ENCODE results near the gene RABGAP1L.

DNA sequence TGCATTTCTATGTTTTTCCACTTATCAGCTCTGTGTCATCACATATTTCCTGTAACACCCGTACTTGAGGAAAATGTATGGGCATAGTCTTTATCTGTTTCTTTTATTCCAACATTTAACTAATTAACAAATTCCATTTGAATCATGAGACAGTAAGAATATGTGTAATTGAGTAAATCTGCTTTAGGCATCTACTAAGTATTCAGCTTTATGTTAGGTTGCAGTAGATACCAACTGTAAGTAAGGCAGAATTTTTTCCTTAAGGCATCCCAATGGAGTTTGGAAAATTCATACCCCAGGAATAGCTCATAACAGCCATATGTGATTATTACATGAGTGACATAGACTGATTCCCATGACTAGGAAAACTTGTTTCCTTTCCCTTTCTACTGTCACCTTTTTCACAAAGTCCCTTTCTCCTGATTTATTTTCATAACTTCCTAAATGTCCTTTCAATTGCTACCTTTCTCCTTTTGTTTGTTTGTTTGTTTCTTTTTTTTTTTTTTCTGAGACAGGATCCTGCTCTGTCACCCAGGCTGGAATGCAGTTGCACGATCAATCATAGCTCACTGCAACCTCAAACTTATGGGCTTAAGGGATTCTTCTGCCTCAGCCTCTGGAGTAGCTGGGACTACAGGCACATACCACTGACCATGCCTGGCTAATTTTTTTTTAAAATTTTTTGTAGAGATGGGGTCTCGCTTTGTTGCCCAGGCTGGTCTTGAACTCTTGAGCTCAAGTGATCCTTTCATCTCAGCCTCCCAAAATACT lies 780.6 kb downstream of the RABGAP1L start:
- TF ChIP-seq CTCF (IDR thresholded peaks at IDR 0.05) (no peak), POLR2AphosphoS5 (IDR thresholded peaks at IDR 0.05) (no peak), EP300 (IDR thresholded peaks at IDR 0.05) (no peak), POLR2A (IDR thresholded peaks at IDR 0.05) (no peak)
